Neuronal stem cell (in vitro differentiated cells): ENCODE data around the gene SCFD2.

ENCODE experiments used
- DNase-seq: peaks from one replicate; pipeline ENCODE4 v3.0.0-alpha.2; 2013; ENCODE audit warnings: low spot score
- H2AFZ ChIP-seq: one replicate; pipeline ENCODE4 v1.6.1; 2013; ENCODE audit warnings: mild to moderate bottlenecking, low read length, inconsistent platforms
- H2AK5ac ChIP-seq: 2 replicates; pipeline ENCODE4 v1.6.1; 2013; ENCODE audit warnings: low read depth, mild to moderate bottlenecking, inconsistent platforms, low read length, moderate library complexity, mixed read lengths
- H2BK120ac ChIP-seq: 2 replicates; pipeline ENCODE4 v1.6.1; 2013; ENCODE audit warnings: low read depth, mild to moderate bottlenecking, inconsistent platforms, low read length, moderate library complexity, mixed read lengths
- H2BK12ac ChIP-seq: one replicate; pipeline ENCODE4 v1.6.1; 2013; ENCODE audit warnings: low read length, inconsistent platforms
- H2BK15ac ChIP-seq: 2 replicates; pipeline ENCODE4 v1.6.1; 2013; ENCODE audit warnings: mild to moderate bottlenecking, low read length, inconsistent platforms, mixed read lengths
- H2BK5ac ChIP-seq: one replicate; pipeline ENCODE4 v1.6.1; 2013; ENCODE audit warnings: inconsistent platforms, mild to moderate bottlenecking, low read length, moderate library complexity
- H3K14ac ChIP-seq: one replicate; pipeline ENCODE4 v1.6.1; 2013; ENCODE audit warnings: low read length, inconsistent platforms
- H3K18ac ChIP-seq: 2 replicates; pipeline ENCODE4 v1.6.1; 2013; ENCODE audit warnings: low read length, inconsistent platforms
- H3K23ac ChIP-seq: 2 replicates; pipeline ENCODE4 v1.6.1; 2013; ENCODE audit warnings: low read depth, mild to moderate bottlenecking, mixed read lengths, low read length, inconsistent platforms; ENCODE audit not compliant: poor library complexity
- H3K27ac ChIP-seq: replicated peaks from 3 replicates; pipeline ENCODE4 v1.5.1; 2013; ENCODE audit warnings: low read length, inconsistent platforms
- H3K27me3 ChIP-seq, 3 experiments: 2 replicates each; pipeline ENCODE4 v1.6.1; 2013; ENCODE audit warnings: low read length in 3 of 3, mild to moderate bottlenecking in 2 of 3, inconsistent platforms in 1 of 3, low read depth in 1 of 3, mixed read lengths in 1 of 3, moderate library complexity in 1 of 3; ENCODE audit not compliant: control insufficient read depth in 3 of 3, insufficient read depth in 3 of 3
- H3K36me3 ChIP-seq, 2 donors: replicated peaks in 1 of 2; 2 replicates each; pipeline ENCODE4 v1.6.1; 2013; ENCODE audit warnings: low read length in 2 of 2; ENCODE audit not compliant: control insufficient read depth in 2 of 2, insufficient read depth in 2 of 2
- H3K4ac ChIP-seq: 2 replicates; pipeline ENCODE4 v1.6.1; 2013; ENCODE audit warnings: inconsistent platforms, mild to moderate bottlenecking, low read length, moderate library complexity
- H3K4me1 ChIP-seq, 2 donors: 1 replicate in 1 of 2; 2 replicates in 1 of 2; pipeline ENCODE4 v1.6.1; 2013; ENCODE audit warnings: low read length in 2 of 2, low read depth in 1 of 2; ENCODE audit not compliant: control insufficient read depth in 2 of 2, insufficient read depth in 1 of 2
- H3K4me2 ChIP-seq: one replicate; pipeline ENCODE4 v1.6.1; 2013; ENCODE audit warnings: mild to moderate bottlenecking, low read length, inconsistent platforms; ENCODE audit not compliant: insufficient read depth, poor library complexity, severe bottlenecking
- H3K4me3 ChIP-seq, 2 donors: 2 replicates each; pipeline ENCODE4 v1.5.1; 2013; ENCODE audit warnings: low read length in 2 of 2, mild to moderate bottlenecking in 2 of 2, inconsistent platforms in 1 of 2, moderate library complexity in 1 of 2
- H3K79me1 ChIP-seq: one replicate; pipeline ENCODE4 v1.6.1; 2013; ENCODE audit warnings: low read depth, mild to moderate bottlenecking, inconsistent platforms, low read length, moderate library complexity
- H3K9ac ChIP-seq: one replicate; pipeline ENCODE4 v1.6.1; 2013; ENCODE audit warnings: mild to moderate bottlenecking, low read depth, low read length, inconsistent platforms; ENCODE audit not compliant: poor library complexity
- H3K9me3 ChIP-seq, 2 donors: replicated peaks in 1 of 2; 2 replicates each; pipeline versions ENCODE3 to v1.6.1; 2013; ENCODE audit warnings: low read length in 2 of 2, mild to moderate bottlenecking in 2 of 2, inconsistent platforms in 1 of 2, low read depth in 1 of 2, mixed read lengths in 1 of 2, moderate library complexity in 1 of 2; ENCODE audit not compliant: control insufficient read depth in 2 of 2, insufficient read depth in 1 of 2
- H4K8ac ChIP-seq: one replicate; pipeline ENCODE4 v1.6.1; 2013; ENCODE audit warnings: low read depth, mild to moderate bottlenecking, inconsistent platforms, low read length, moderate library complexity
- H4K91ac ChIP-seq: one replicate; pipeline ENCODE4 v1.6.1; 2013; ENCODE audit warnings: low read length, low read depth, mild to moderate bottlenecking, inconsistent platforms; ENCODE audit not compliant: poor library complexity
- WGBS, 2 donors: extraction: QIAGEN DNeasy Blood & Tissue Kit; methylation state at CpG; one replicate each; pipeline ENCODE4 v1.1.7; 2013; ENCODE audit warnings: missing lambda C conversion rate in 2 of 2, mixed read lengths in 1 of 2; ENCODE audit not compliant: insufficient read length in 2 of 2, insufficient replicate concordance in 1 of 2; ENCODE audit errors: extremely low coverage in 2 of 2; 5-methylcytosine and 5-hydroxymethylcytosine counted together

The SCFD2 gene

DNA sequence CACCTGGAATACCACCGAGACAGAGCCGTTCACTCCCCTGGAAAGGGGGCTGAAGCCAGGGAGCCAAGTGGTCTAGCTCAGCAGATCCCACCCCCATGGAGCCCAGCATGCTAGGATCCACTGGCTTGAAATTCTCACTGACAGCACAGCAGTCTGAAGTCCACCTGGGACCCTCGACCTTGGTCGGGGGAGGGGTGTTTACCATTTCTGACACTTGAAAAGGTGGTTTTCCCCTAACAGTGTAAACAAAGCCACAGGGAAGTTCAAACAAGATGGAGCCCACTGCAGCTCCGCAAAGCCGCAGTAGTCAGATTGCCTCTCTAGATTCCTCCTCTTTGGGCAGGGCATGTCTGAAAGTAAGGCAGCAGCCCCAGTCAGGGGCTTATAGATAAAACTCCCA, 260.5 kb downstream of the SCFD2 start:
- H2BK5ac ChIP-seq = no peak overlapping the region
- DNase-seq = no peak
- no peak overlapping the region for H2AFZ ChIP-seq
- H3K36me3 ChIP-seq = no peaks in the 10 kb centered on the region
- no peak overlapping the region for H2BK15ac ChIP-seq
- H4K8ac ChIP-seq = no peak overlapping the region
- no peak overlapping the region for H4K91ac ChIP-seq
- no peaks in the 10 kb centered on the region for H3K9me3 ChIP-seq
- no CpG with 5 or more reads among the region's 6 CpGs for WGBS, 2 donors
- H3K4ac ChIP-seq = no peak overlapping the region
- H3K4me3 ChIP-seq = no peak overlapping the region
- no peak overlapping the region for H3K23ac ChIP-seq
- H3K27ac ChIP-seq = no peak overlapping the region
- no peaks in the 10 kb centered on the region for H3K79me1 ChIP-seq
- H2BK120ac ChIP-seq = no peak overlapping the region
- no peak overlapping the region for H3K9ac ChIP-seq
- no peak overlapping the region for H3K4me2 ChIP-seq
- no peak overlapping the region for H2AK5ac ChIP-seq
- H3K14ac ChIP-seq = no peak overlapping the region
- no peak overlapping the region for H3K18ac ChIP-seq
- H3K27me3 ChIP-seq = no peaks in the 10 kb centered on the region
- H2BK12ac ChIP-seq = no peak overlapping the region
- H3K4me1 ChIP-seq = no peaks in the 10 kb centered on the region

DNA sequence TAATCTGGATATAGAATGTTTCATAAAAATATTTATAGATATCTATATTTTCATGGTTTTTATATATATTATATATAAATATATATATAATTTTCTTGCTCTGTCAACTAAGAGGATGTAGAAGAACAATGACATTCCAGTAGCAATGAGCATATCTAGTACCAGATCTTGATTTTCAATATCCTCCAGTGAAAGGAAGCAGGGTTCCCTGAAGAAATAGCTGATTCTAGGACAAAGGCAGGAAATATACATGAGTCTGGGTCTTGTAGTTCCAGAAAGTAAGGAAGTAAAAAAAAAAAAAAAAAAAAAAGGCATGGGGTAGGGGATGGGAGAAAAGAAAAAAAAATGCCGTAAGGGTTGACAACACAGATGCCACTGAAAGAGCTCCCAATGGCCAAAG, 262.4 kb downstream of the SCFD2 start:
- Histone ChIP-seq H3K27ac (no peak overlapping the region), H3K9ac (no peak overlapping the region)
- WGBS, 2 donors = no CpG with 5 or more reads among the region's 1 CpG

DNA sequence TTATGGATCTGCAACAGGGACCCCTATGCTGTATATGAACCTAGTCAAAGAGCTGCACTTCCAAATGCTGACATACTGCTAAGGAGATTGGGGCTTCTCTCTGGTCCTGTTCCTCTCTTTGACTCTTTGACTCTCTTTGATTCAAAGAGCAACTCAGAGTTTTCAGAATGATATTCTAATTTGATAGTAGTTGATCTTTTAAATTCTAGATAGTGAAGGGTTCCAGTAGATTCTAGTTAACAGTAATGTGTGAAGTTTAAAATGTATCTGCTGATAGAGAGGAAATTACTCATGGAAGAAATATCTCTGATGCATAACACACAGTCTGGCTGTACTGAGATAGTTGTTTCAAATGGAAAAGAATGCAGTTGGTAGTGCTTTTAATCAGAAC, 264.7 kb downstream of the SCFD2 start:
- H2BK15ac ChIP-seq = no peak overlapping the region
- H2AK5ac ChIP-seq = no peak overlapping the region
- no peaks in the 10 kb centered on the region for H3K9me3 ChIP-seq
- no peaks in the 10 kb centered on the region for H3K79me1 ChIP-seq
- H3K4me3 ChIP-seq = no peak overlapping the region
- H4K91ac ChIP-seq = no peak overlapping the region
- H3K14ac ChIP-seq = no peak overlapping the region
- no peak overlapping the region for H2BK120ac ChIP-seq
- H3K9ac ChIP-seq = no peak overlapping the region
- no peak overlapping the region for H2AFZ ChIP-seq
- no peak overlapping the region for H3K23ac ChIP-seq
- no peaks in the 10 kb centered on the region for H3K27me3 ChIP-seq
- DNase-seq = no peak
- no peak overlapping the region for H3K18ac ChIP-seq
- H3K4me2 ChIP-seq = no peak overlapping the region
- no peak overlapping the region for H3K27ac ChIP-seq
- H4K8ac ChIP-seq = no peak overlapping the region
- no peak overlapping the region for H2BK5ac ChIP-seq
- H3K4me1 ChIP-seq = no peaks in the 10 kb centered on the region
- H3K4ac ChIP-seq = no peak overlapping the region
- no peak overlapping the region for H2BK12ac ChIP-seq
- H3K36me3 ChIP-seq = no peaks in the 10 kb centered on the region

More for the DNA sequence above, 262.4 kb downstream of the SCFD2 start:
- H3K9me3 ChIP-seq = no peaks in the 10 kb centered on the region
- no peak overlapping the region for H2BK5ac ChIP-seq
- H3K4ac ChIP-seq = no peak overlapping the region
- H2BK12ac ChIP-seq = no peak overlapping the region
- H2AK5ac ChIP-seq = no peak overlapping the region
- H3K18ac ChIP-seq = no peak overlapping the region
- H2BK120ac ChIP-seq = no peak overlapping the region
- no peaks in the 10 kb centered on the region for H3K79me1 ChIP-seq
- no peak overlapping the region for H3K23ac ChIP-seq
- H3K4me2 ChIP-seq = no peak overlapping the region
- no peak overlapping the region for H2BK15ac ChIP-seq
- DNase-seq = no peak
- H2AFZ ChIP-seq = no peak overlapping the region
- no peaks in the 10 kb centered on the region for H3K36me3 ChIP-seq
- H4K8ac ChIP-seq = no peak overlapping the region
- H3K14ac ChIP-seq = no peak overlapping the region
- H4K91ac ChIP-seq = no peak overlapping the region
- H3K4me3 ChIP-seq = no peak overlapping the region
- no peaks in the 10 kb centered on the region for H3K4me1 ChIP-seq
- H3K27me3 ChIP-seq = no peaks in the 10 kb centered on the region

DNA sequence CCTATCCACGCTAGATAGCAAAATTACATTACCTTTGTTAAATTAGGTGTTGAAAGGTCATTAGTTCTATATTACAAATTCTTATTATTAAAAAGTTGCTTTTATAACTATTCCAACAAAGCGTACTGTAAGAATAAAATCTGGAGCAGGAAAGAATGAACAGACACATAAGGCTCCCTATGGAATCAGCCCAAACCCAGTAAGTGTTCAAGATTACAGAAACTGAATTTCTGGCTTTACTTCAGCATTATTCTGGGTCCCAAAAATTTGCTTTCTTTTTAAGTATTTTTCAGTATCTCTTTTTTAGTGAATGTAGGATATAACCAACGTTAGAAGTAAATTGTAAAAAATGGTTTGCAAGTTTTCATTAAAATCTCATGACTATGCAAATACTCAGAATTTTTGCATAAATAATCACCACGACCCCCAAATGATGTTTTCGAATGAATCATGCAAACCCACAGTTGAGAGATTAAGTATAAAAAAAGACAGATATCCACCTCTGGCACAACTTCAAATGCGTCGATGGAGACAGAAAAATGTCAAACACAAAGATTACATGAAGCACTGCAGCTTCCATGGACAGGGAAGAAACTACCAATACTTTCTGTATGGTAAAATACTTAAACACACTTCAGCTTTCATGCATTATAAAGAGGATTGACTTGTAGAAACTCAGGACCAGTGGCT, 265.2 kb downstream of the SCFD2 start:
- H2AK5ac ChIP-seq = no peak overlapping the region
- no peak overlapping the region for H3K27ac ChIP-seq
- no peak overlapping the region for H2BK120ac ChIP-seq
- no peak overlapping the region for H2BK15ac ChIP-seq
- H2BK12ac ChIP-seq = no peak overlapping the region
- no peak for DNase-seq
- H3K36me3 ChIP-seq = no peaks in the 10 kb centered on the region
- no peak overlapping the region for H2BK5ac ChIP-seq
- no peak overlapping the region for H2AFZ ChIP-seq
- no peaks in the 10 kb centered on the region for H3K79me1 ChIP-seq
- no peak overlapping the region for H3K9ac ChIP-seq
- H3K4ac ChIP-seq = no peak overlapping the region
- H3K18ac ChIP-seq = no peak overlapping the region
- H4K91ac ChIP-seq = no peak overlapping the region
- no peak overlapping the region for H3K4me3 ChIP-seq
- no peak overlapping the region for H3K23ac ChIP-seq
- H3K14ac ChIP-seq = no peak overlapping the region
- H4K8ac ChIP-seq = no peak overlapping the region
- no CpG with 5 or more reads among the region's 7 CpGs for WGBS, 2 donors
- no peak overlapping the region for H3K4me2 ChIP-seq
- H3K9me3 ChIP-seq = no peaks in the 10 kb centered on the region
- H3K27me3 ChIP-seq = no peaks in the 10 kb centered on the region
- H3K4me1 ChIP-seq = no peaks in the 10 kb centered on the region
